Raji (cell line): ENCODE measurements around the gene MMP11.

Source experiments
- POLR2A ChIP-seq: IDR thresholded peaks from 2 replicates; pipeline ENCODE4 v1.6.1; 2011; ENCODE audit warnings: low read depth, low read length, control low read depth; ENCODE audit not compliant: insufficient read depth

The MMP11 gene

GRCh38 chr22:23786261-23786710 is 13.6 kb downstream of the MMP11 start:
- no peak for TF ChIP-seq POLR2A

GRCh38 chr22:23786752-23787599 is 14.3 kb downstream of the MMP11 start, which contains the start of gene SMARCB1:
TSS of gene SMARCB1 (plus strand) at chr22:23786966. CDS start at chr22:23787170, 204 bp downstream.
- peak; percentile 60 for TF ChIP-seq POLR2A

- no peak for TF ChIP-seq POLR2A
These were observed 14.9 kb downstream of the MMP11 start for GRCh38 chr22:23787600-23787896.

GRCh38 chr22:23787910-23788309 is 15.3 kb downstream of the MMP11 start:
- no peak for TF ChIP-seq POLR2A

- TF ChIP-seq POLR2A, result no peak
These were observed 16.5 kb downstream of the MMP11 start for GRCh38 chr22:23789121-23789520.

- no peak for TF ChIP-seq POLR2A
These were observed 17.0 kb downstream of the MMP11 start for GRCh38 chr22:23789638-23790037.

GRCh38 chr22:23790819-23791737 is 18.4 kb downstream of the MMP11 start:
- TF ChIP-seq POLR2A, result no peak

- TF ChIP-seq POLR2A, result no peak
These were observed 19.3 kb downstream of the MMP11 start for GRCh38 chr22:23791738-23792645.

GRCh38 chr22:23793326-23793725 is 20.7 kb downstream of the MMP11 start:
- TF ChIP-seq POLR2A, result no peak

GRCh38 chr22:23796461-23796860 is 23.8 kb downstream of the MMP11 start:
- TF ChIP-seq POLR2A, result no peak

GRCh38 chr22:23800297-23801237 is 27.9 kb downstream of the MMP11 start:
- TF ChIP-seq POLR2A, result peak; percentile 11; the same call in 1 of the 2 replicates

- TF ChIP-seq POLR2A, result no peak
These were observed 28.7 kb downstream of the MMP11 start for GRCh38 chr22:23801238-23801821.

- TF ChIP-seq POLR2A, result no peak
These were observed 29.3 kb downstream of the MMP11 start for GRCh38 chr22:23801886-23802377.

- TF ChIP-seq POLR2A, result no peak
These were observed 30.6 kb downstream of the MMP11 start for GRCh38 chr22:23803001-23803819.
